Natural killer cell (primary cell): ENCODE data around the gene NUDCD2. TPM values are rescaled to one million over a fixed set of nuclear protein-coding genes. Genes with fewer than 3 reads are reported as not detected.

Experiments
- ATAC-seq, 3 donors: fragments of 150-1000 bp in 2 of 3; fragments of 200-7000 bp in 1 of 3; cut with Tn5 transposase; 1 replicate in 1 of 3; 2 replicates in 2 of 3; pipeline ENCODE4 v1.10.0; 2021; ENCODE audit warnings: mild to moderate bottlenecking in 2 of 3, moderate library complexity in 2 of 3
- DNase-seq, 2 donors: peaks; one replicate each; pipeline versions ENCODE4 v3.0.0 to v3.0.0-alpha.2; 2013 to 2021; ENCODE audit warnings: mixed read lengths in 1 of 2
- H3K27ac ChIP-seq: one replicate; pipeline ENCODE4 v1.5.1; 2013; ENCODE audit warnings: mild to moderate bottlenecking, low read length
- H3K27me3 ChIP-seq: one replicate; pipeline ENCODE4 v1.6.1; 2013; ENCODE audit warnings: low read length; ENCODE audit not compliant: control insufficient read depth, insufficient read depth
- H3K36me3 ChIP-seq: one replicate; pipeline ENCODE4 v1.6.1; 2013; ENCODE audit warnings: low read length; ENCODE audit not compliant: control insufficient read depth, insufficient read depth
- H3K4me1 ChIP-seq: one replicate; pipeline ENCODE4 v1.6.1; 2013; ENCODE audit warnings: low read length; ENCODE audit not compliant: control insufficient read depth, insufficient read depth
- H3K4me3 ChIP-seq: one replicate; pipeline ENCODE4 v1.5.1; 2013; ENCODE audit warnings: low read length
- H3K9me3 ChIP-seq: one replicate; pipeline ENCODE4 v1.6.1; 2013; ENCODE audit warnings: low read length; ENCODE audit not compliant: control insufficient read depth, insufficient read depth
- H3K27ac Mint-ChIP-seq, 2 donors: one replicate each; pipeline ENCODE4 v1.8.0; 2022; ENCODE audit warnings: mild to moderate bottlenecking in 2 of 2, mixed read lengths in 2 of 2, moderate library complexity in 1 of 2
- H3K27me3 Mint-ChIP-seq, 2 donors: one replicate each; pipeline ENCODE4 v1.8.0; 2022; ENCODE audit warnings: low read depth in 2 of 2, mixed read lengths in 2 of 2
- H3K36me3 Mint-ChIP-seq: one replicate; pipeline ENCODE4 v1.8.0; 2022; ENCODE audit warnings: mixed read lengths
- H3K4me1 Mint-ChIP-seq, 2 donors: one replicate each; pipeline ENCODE4 v1.8.0; 2022; ENCODE audit warnings: mixed read lengths in 2 of 2
- H3K4me3 Mint-ChIP-seq: one replicate; pipeline ENCODE4 v1.8.0; 2022; ENCODE audit warnings: mild to moderate bottlenecking, moderate library complexity, mixed read lengths
- H3K9me3 Mint-ChIP-seq, 2 donors: one replicate each; pipeline ENCODE4 v1.8.0; 2022; ENCODE audit warnings: mixed read lengths in 2 of 2
- CTCF ChIP-seq: fragments of 200-600 bp; IDR thresholded peaks from one replicate; pipeline ENCODE4 v1.8.0; 2022; ENCODE audit warnings: antibody characterized with exemption
- WGBS: methylation state at CpG from one replicate; pipeline ENCODE4 v1.1.7; 2013; ENCODE audit warnings: missing lambda C conversion rate; ENCODE audit not compliant: insufficient coverage; 5-methylcytosine and 5-hydroxymethylcytosine counted together
- intact Hi-C: fragments of 100-400 bp; cut with micrococcal nuclease; formaldehyde crosslinking; loops from one replicate; pipeline ENCODE4 v1.14.2; 2022
- total RNA-seq, 4 donors: library from RNA; stranded (reverse); fragments of 120-200 nt in 1 of 4; gene quantifications; one replicate each; pipeline versions ENCODE4 v1.2.3 to v1.2.4, GENCODE V29; 2013 to 2022

Gene NUDCD2
- total RNA-seq, 3 donors from 2014 or later (not counting 1 experiment from before 2014, with no cell fraction given): 13.2 to 24.7 (median 21.7) TPM

DNA sequence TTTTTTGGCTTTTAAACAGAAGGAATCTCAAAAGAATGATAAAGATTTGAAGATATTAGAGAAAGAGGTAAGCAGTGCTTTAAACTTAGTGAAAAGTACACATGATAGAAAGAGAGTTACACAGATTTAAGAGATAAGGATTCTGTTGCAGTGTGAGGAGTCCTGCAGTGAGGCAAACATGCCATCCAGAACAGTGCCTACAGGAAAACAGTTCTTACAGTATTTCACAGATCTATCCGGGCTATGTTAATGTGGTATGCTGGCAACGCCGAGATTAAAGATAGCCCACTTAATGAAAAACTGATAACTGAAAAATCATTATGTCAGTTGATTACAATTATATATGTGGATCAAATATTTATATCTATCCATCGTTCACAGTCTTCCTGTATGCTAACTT lies 7.8 kb upstream of the NUDCD2 start:
- no peak overlapping the region for H3K27ac ChIP-seq
- Mint-ChIP-seq H3K27me3 (no peaks in the 10 kb centered on the region), H3K36me3 (no peaks in the 10 kb centered on the region), H3K9me3 (no peaks in the 10 kb centered on the region), H3K27ac (no peak overlapping the region), H3K4me1 (no peaks in the 10 kb centered on the region), H3K4me3 (no peak overlapping the region)
- WGBS: 93% methylated on average over 3 of the region's 4 CpGs
- H3K36me3 ChIP-seq: no peaks in the 10 kb centered on the region
- no peak overlapping the region for H3K4me3 ChIP-seq
- no peak for ATAC-seq
- no peak for TF ChIP-seq CTCF
- H3K9me3 ChIP-seq: no peaks in the 10 kb centered on the region
- no peaks in the 10 kb centered on the region for H3K27me3 ChIP-seq
- DNase-seq: no peak
- no peaks in the 10 kb centered on the region for H3K4me1 ChIP-seq
- intact Hi-C loops: no loop called here

GRCh38 chr5:163463063-163463435 lies 3.1 kb upstream of the NUDCD2 start:
- TF ChIP-seq CTCF: no peak
- Histone ChIP-seq H3K9me3 (no peaks in the 10 kb centered on the region), H3K27ac (no peak overlapping the region), H3K4me3 (no peak overlapping the region), H3K27me3 (no peaks in the 10 kb centered on the region), H3K4me1 (peaks cover 18% of the 10 kb centered on the region), H3K36me3 (no peaks in the 10 kb centered on the region)
- H3K36me3 Mint-ChIP-seq: no peaks in the 10 kb centered on the region
- H3K27me3 Mint-ChIP-seq: no peaks in the 10 kb centered on the region
- no peak for DNase-seq
- H3K9me3 Mint-ChIP-seq: no peaks in the 10 kb centered on the region
- ATAC-seq: no peak
- H3K27ac Mint-ChIP-seq: peak overlapping the region; percentile 98
- no peak overlapping the region for H3K4me3 Mint-ChIP-seq
- intact Hi-C loops: no loop called here
- H3K4me1 Mint-ChIP-seq: peaks cover 28 to 35% of the 10 kb centered on the region in 2 donors

DNA sequence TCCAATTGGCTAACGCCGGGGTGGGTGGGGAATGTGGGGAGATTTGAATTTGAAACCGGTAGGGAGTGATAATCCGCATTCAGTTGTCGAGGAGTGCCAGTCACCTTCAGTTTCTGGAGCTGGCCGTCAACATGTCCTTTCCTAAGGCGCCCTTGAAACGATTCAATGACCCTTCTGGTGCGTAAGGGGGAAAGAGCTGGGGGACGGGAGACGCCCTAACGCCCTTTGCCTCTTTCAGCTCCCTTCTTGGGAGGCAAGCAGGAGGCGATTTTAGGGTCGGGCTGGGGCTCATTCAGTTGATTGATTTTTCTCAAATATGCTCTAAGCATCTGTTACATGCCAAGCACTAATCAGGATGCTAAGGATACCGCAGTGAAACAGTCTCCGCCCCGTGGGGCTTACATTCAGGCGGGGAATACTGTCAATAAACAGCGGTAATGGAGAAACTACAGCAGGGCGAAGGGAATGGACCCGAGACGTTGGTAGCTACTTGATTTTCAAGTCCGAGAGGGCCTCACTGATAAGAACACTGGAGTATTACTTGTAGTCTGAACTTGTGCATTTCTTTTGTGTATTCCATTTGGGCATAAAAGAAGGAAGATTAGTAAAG lies 765 bp upstream of the NUDCD2 start, which contains the start of gene HMMR:
Gene HMMR, plus strand, starts transcription at position 71 of the 610 bp plus-strand sequence. Its CDS starts 61 bp downstream, at position 132.
- H3K4me1 Mint-ChIP-seq: peaks cover 28 to 38% of the 10 kb centered on the region in 2 donors
- Histone ChIP-seq H3K27ac (peak within 1 kb of the TSS; percentile 95), H3K9me3 (no peaks in the 10 kb centered on the region), H3K4me1 (peaks cover 20% of the 10 kb centered on the region), H3K4me3 (peak within 1 kb of the TSS; percentile 86), H3K27me3 (no peaks in the 10 kb centered on the region), H3K36me3 (peaks cover 1% of the 10 kb centered on the region)
- no peaks in the 10 kb centered on the region for H3K36me3 Mint-ChIP-seq
- H3K4me3 Mint-ChIP-seq: peak within 1 kb of the TSS; percentile 98
- WGBS: under 1% methylated on average over 23 of the region's 23 CpGs
- intact Hi-C loops: loop anchor here (1.0 kb wide), 2 partner anchors 23 to 45 kb away; partner anchors contain the start of genes CCNG1 and MAT2B
- H3K27ac Mint-ChIP-seq: peak within 1 kb of the TSS; percentile 98
- no peaks in the 10 kb centered on the region for H3K27me3 Mint-ChIP-seq
- no peaks in the 10 kb centered on the region for H3K9me3 Mint-ChIP-seq
- no peak for ATAC-seq
- TF ChIP-seq CTCF: no peak
- no peak for DNase-seq

- Mint-ChIP-seq H3K9me3 (no peaks in the 10 kb centered on the region), H3K4me1 (peaks cover 28 to 40% of the 10 kb centered on the region in 2 donors), H3K27ac (peak overlapping the region; percentile 98), H3K27me3 (no peaks in the 10 kb centered on the region), H3K4me3 (peak overlapping the region; percentile 98), H3K36me3 (peaks cover 7% of the 10 kb centered on the region)
- ATAC-seq (no peak), DNase-seq (no peak)
- intact Hi-C loops: no loop called here
- 0% methylated on average over 12 of the region's 12 CpGs for WGBS
- Histone ChIP-seq H3K27me3 (no peaks in the 10 kb centered on the region), H3K4me3 (peak overlapping the region; percentile 86), H3K36me3 (peaks cover 9% of the 10 kb centered on the region), H3K9me3 (no peaks in the 10 kb centered on the region), H3K4me1 (peaks cover 20% of the 10 kb centered on the region), H3K27ac (peak overlapping the region; percentile 95)
- no peak for TF ChIP-seq CTCF
Observed at GRCh38 chr5:163459462-163459818, 462 bp downstream of the NUDCD2 start.
